ENCODE results near the gene PLOD3.
"Not testable (repeated sequence)": the region's sequence is repeated elsewhere in the genome, so short reads cannot be mapped to it uniquely, and the experiment has no call there.

Gene PLOD3, protein sequence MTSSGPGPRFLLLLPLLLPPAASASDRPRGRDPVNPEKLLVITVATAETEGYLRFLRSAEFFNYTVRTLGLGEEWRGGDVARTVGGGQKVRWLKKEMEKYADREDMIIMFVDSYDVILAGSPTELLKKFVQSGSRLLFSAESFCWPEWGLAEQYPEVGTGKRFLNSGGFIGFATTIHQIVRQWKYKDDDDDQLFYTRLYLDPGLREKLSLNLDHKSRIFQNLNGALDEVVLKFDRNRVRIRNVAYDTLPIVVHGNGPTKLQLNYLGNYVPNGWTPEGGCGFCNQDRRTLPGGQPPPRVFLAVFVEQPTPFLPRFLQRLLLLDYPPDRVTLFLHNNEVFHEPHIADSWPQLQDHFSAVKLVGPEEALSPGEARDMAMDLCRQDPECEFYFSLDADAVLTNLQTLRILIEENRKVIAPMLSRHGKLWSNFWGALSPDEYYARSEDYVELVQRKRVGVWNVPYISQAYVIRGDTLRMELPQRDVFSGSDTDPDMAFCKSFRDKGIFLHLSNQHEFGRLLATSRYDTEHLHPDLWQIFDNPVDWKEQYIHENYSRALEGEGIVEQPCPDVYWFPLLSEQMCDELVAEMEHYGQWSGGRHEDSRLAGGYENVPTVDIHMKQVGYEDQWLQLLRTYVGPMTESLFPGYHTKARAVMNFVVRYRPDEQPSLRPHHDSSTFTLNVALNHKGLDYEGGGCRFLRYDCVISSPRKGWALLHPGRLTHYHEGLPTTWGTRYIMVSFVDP

DNA sequence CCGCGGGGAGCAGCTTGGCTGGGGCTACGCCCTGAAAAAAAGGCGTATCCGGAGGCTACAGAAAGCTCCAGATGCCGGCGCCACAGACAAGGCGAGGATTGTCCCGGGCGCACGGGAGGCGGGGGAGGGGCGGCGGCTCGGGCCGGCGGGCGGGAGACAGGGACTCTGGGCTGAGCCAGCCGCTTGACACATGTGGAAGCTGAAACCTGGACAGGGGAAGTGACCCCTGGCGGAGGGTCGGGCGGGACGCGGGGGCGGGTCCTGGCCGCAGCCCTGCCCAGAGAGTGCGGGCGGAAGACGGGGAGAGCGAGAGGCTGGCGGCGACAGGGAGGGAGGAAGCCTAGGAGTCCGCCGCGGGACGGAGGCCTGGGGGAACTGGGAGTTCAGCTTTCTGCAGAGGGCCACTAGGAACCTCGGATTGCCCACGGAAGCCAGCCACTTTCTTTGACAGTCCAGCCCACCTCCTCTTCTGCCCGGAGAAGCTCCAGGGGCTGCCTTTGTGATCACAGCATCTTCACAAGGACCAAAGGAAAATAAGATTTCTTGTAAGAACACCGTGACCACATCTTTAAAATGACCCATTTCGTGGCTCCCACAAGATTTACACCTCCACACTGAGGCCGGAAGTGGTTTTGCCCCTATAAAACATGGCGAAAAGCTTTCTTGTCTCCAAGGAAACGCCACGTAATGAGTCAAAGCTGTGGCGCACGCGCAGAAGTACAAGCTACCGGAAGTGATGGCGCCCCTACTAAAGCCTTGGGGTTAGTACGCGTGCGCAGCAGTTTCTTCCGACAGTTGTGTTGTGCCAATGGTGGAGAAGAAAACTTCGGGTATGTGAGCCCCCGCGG is at the start of gene PLOD3, which contains the start of gene ZNHIT1:
Gene PLOD3 (minus strand): TSS at position 194 of the 848 bp plus-strand sequence. CDS start 307 bp downstream, outside the sequence.
Gene ZNHIT1 (plus strand): TSS at position 778 of the 848 bp plus-strand sequence. CDS start 31 bp downstream, at position 809.
- DNase-seq, result peak; percentile 97

DNA sequence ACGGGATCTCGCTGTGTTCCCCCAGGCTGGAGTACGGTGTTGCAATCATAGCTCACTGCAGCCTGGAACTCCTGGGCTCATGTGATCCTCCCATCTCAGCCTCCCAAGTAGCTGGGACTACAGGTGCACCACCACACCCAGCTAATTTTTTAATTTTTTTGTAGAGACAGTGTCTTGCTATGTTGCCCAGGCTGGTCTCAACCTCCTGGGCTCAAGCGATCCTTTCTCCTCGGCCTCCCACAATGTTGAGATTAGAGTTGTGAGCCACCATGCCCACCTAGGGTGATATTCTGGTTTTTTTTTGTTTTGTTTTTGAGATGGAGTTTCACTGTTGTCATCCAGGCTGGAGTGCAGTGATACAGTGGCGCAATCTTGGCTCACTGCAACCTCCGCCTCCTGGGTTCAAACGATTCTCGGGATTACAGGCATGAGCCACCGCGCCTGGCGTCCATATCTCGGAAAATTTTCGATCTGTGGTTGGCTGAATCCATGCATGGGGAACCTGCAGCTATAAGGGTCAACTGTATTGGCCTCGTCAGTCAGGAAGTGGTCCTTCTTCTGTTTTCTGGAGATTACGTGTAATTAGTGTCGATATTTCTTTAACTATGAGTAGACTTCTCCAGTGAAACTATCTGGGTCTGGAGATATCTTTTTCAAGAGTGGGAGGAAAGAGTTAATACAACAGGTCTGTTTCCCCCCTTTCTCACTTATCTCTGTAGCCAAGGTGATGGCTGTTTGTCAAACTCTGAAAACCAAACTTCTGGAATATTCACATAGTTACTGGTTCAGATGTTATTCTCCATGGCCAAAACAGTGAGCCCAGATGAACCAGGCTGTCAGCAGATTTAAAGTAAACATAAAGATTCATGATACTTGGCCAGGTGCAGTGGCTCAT is 48.5 kb upstream of the PLOD3 start:
- DNase-seq, result no peak

DNA sequence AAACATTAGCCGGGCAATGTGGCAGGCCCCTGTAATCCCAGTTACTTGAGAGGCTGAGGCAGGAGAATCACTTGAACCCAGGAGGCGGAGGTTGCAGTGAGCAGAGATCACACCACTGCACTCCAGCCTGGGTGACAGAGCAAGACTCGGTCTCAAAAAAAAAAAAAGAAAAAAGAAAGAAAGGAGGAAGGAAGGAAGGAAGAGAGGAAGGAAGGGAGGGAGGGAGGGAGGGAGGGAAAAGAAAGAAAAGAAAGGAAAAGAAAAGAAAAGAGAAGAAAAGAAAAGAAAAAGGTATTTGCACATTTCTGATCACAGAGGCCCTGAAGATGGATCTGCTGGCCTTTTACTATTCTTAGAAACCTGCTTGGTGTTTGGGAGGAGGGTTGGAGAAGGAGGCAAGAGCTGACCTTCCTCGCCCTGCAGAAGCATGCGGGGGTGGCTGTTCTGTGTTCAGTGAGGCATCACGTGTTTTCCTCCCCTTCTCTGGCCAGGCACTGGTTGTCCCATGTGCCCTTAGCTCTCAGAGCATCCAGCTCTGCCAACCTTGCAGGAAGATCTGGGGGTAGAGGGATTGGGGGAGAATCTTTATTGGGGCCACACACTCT is 46.8 kb upstream of the PLOD3 start:
- DNase-seq, result not testable (repeated sequence)

DNA sequence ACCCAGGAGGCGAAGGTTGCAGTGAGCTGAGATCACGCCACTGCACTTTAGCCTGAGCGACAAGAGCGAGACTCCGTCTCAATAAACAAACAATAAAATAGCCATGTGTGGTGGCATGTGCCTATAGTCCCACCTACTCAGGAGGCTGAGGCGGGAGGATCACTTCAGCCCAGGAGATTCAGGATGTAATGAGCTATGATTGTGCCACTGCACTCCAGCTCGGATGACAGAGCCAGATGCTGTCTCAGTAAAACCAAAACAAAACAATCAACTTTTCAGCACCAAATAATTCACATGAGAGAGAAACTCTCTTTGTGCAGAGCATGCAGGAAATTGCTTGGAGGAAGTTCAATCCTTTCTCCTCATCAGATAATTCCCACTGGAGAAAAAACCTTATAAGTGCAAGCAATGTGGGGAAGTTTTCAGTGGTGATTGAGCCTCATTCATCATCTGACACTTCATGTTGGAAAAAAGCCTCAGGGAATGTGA is 40.9 kb upstream of the PLOD3 start:
- DNase-seq, result no peak

DNA sequence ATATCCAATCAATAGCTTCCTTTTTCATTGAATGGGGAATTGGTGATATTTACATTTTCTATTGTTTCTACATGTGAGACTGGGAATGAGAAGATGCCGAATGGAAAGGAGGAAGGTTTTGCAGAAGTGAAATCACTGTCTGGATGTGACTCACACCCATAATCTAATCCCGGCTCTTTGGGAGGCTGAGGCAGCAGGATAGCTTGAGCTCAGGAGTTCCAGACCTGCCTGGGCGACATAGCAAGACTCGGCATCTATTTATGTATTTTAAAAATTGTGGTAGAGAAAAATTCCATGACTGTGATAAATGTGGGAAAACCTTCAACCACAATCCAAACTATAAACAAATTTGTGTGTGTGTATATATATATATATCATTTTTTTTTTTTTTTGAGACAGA is 38.4 kb upstream of the PLOD3 start:
- DNase-seq, result no peak

DNA sequence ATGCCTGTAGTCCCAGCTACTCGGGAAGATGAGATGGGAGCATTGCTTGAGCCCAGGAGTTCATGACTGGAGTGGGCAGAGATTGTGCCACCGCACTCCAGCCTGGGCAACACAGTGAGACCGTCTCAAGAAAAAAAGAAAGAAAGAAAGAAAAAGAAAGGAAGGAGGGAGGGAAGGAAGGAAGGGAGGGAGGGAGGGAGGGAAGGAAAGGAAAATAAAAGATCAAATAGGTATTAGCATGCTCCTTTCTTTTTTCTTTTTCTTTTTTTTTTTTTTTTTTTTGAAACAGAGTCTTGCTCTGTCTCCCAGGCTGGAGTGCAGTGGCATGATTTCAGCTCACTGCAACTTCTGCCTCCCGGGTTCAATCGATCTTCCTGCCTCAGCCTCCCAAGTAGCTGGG is 35.8 kb upstream of the PLOD3 start:
- not testable (repeated sequence) for DNase-seq

DNA sequence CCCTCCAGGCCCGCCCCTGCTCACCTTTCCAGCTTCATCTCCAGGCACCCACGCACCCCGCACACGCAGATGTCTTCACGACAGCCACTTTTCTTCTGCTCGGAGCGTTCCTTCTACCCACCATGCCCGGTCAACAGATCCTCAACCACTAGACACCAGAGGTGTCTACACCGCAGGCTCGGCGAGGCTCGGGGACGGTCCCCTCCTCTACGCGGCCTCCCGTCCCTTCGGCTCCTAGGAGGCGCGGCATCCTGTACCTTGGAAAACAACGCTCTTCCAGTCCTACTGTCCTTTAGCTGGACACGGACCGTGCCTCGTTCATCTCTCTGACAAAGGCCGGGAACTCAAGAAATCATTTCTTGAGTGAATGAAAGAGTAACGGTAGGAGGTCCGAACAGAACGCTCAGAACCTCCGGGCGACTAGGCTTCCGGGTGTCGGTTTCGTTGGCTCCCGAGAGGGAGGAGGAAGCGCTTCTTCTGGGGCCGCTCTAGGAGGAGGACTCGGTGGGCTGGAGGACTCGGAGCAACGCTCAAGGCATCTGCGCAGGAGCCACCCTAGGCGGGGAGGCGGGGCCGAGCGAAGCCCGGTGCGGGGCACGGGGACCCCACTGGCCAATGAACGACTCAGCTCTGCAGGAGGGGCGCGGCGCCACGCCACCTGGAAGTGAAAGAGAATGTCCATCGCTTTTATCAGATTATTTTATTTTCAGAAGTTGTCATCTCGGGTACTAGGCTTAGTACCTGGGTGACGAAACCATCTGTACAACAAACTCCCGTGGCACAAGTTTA is 34.7 kb upstream of the PLOD3 start:
- DNase-seq, result peak; percentile 99

DNA sequence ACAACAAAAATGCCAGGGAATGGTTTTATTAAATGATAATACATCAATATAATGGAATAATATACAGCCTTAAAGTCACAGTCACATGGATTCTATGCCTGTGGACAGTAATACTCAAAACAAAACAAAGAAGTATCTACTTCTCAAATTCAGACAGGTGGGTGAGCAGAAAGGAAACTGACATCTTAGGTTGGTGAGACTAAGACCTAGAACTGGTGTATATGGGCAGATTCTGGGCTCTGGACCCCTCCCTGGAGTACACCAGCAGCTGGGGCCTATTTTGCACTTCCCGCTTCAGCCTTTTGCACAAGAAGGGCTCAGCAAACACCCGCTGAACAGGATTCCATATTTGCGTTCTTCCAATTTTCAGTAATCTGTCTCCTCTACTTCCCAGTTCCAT is 32.9 kb upstream of the PLOD3 start:
- DNase-seq, result no peak

DNA sequence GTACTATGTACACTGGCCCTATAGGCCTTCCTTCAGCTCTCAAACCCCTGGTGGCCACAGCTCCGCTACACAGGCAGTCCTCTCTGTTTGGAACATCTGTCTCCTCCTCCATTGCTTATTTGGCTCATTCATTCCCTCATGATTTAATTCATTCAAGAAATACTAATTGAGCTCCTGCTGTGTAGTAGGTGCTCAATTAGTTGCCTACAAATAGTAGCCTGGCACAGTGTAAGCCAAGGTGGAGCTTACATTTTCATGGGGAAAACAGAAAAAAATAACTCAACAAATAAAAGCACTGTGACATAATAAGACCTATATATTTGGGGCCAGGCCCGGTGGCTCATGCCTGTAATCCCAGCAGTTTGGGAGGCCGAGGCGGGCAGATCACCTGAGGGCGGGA is 30.9 kb upstream of the PLOD3 start:
- no peak for DNase-seq

DNA sequence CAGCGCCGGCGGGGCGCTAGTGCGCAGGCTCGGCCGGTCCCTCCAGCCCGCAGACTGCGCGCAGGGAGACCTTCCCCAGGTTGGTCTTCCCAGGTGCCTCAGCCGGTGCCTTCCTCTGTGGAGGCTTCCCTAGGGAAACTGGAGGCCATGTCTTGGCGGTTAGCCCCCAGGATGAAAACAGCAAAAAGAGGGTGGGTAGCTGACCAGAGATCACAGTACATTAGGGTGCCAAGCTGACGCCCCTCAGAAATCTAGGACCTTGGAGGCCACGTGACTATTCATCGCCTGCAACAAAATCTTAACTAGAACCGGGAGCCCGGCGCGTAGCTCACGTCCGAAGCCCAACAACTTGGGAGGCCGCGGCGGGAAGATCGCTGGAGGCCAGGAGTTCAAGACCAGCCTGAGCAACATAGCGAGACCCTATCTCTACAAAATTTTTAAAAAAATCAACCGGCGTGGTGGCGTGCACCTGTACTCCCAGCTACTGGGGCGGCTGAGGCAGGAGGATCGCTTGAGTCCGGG is 27.8 kb upstream of the PLOD3 start:
- DNase-seq, result no peak

DNA sequence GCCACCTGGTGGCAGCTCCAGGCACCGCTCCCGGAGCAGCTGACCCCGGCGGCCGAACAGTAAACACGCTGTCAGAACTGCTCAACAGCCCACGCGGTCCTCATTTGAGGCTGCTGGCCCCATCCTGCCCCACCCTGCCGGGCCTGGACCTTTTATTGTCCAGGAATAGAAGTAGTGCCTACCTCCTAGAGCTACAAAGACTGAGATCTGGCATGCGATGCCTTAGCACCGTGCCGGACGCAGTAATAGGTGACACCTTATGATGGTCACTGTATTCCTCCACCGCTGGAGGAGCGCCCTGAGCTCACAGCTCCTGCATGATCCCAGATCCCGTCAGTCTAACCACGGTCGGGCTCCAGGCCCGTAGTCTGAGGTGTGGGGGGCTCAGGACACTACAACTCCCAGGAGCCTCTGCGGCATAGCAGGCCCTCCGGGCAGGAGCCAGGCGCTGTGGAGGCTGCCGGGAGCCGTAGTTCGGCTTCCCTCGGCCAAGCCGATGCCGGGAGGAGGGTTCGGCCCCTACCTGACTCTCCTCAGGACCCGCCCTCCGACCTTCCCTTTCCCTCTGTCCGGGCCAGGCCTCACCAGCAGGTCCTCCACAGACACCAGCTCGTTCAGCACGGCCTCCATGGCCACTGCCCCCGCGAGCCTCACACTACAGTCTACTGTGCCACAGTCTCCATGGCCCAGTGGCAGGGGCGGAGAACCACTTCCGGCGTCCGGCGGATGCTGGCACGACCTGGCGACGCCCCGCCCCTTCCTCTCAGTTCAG is 27.2 kb upstream of the PLOD3 start, which contains the start of gene FIS1:
Gene FIS1 (minus strand): TSS at position 707 of the 772 bp plus-strand sequence. CDS start 77 bp downstream, at position 630.
- DNase-seq, result peak; percentile 92

DNA sequence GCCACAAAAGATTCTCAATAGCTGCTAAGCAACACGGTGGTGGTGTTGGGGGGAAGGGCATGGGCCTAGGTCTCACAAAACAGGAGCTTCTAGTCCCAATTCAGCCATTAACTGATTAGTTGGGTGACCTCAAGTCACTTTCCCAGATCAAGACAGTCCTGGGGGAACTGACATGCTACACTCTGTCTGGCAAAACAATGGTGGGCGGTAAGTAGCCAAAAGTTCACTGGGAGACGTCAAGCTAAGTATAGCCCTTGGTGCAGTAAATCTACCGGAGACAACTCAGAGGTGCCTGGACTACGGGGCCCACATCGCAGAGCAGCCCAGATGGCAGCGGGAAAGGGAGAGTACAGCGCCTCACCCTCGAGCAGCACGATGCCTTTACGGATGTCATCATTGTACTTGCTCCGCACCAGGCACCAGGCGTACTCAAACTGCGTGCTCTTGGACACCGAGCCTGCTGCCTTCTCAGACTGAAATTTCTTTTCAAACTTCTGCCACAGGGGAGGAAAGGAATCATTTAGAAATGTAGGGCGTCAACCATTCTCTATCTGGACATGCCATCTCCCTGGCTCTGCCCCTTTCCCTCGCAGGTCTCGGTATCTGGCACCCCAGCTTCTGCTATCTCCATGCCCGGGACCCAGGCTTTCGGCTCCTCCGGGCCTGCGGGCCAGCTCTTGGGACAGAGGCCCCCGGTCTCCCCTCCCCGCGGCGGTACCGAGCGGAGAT is 26.4 kb upstream of the PLOD3 start:
- DNase-seq, result no peak

DNA sequence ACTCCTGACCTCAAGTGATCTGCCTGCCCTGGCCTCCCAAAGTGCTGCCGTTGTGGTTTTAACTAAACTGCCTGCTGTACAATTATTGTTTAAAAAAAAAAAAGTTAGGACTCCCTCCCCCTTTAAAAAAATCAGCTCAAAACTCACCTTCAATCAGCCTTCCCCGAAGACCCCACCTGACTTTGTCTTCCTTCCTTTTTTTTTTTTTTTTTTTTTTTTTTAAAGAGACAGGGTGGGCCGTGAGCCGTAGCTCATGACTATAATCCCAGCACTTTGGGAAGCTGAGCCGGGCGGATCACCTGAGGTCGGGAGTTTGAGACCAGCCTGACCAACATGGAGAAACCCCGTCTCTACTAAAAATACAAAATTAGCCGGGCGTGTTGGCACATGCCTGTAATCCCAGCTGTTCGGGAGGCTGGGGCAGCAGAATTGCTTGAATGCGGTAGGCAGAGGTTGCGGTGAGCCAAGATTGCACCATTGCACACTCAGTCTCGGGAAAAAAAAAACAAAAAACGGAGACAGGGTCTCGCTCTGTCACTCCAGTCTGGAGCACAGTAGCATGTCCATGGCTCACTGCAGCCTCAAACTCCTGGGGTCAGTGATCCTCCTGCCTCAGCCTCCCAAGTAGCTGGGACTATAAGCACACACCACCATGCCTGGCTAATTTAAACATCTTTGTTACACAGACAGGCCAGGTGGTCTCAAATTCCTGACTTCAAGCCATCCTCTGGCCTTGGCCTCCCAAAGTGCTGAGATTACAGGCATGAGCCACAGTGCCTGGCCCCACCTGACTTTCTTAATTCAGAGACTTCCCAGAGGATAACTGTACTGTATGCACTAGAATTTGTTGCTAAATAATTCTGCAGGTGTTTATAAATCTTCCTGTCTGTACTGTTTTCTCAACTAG is 24.3 kb upstream of the PLOD3 start:
- DNase-seq, result no peak

DNA sequence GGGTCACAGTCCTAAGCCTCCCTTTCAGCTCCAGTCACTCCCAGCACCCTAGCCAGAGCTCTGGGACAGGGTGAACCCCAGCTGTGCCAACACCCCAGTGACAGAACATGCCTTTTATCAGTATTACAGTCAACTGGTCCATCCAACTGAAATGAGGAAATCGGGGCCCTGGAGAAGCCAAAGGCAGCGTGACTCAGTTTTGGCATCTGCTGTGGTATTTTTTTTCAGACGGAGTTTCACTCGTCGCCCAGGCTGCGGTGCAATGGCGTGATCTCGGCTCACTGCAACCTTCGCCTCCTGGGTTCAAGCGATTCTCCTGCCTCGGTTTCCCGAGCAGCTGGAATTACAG is 23.6 kb upstream of the PLOD3 start:
- DNase-seq, result no peak

DNA sequence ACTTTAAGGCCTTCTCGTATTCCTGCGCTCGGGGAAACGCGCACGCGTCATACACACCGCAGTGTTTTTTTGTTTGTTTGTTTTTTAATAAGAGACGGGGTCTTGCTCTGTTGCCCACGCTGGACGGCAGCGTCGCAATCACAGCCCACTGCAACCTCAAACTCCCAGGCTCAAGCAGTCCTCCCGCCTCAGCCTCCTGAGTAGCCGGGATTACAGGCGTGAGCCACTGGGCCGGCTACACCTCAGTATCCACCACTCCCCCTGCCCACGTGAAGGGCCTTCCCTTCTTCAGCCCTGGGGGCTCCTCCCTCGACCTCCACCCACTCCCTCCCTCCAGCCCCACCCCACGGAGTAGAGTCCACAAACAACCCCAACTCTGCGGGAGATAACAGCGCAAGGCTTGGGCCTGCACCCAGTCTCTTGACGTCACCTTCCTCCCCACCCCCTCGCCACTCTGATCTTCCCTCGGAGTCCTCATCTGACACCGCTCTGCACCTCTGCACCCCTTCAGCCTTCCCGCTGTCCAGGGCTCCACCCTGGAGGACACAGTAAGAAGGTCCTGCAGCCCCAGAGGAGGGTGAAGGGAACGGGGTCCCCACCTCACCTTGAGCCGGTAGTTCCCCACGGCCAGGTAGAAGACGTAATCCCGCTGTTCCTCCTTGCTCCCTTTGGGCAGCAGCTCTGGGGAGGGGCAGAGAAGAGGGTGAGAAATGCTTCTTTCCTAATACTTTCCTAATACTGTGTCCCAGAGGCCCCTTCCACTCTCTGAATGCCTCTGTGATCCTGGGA is 23.0 kb upstream of the PLOD3 start:
- no peak for DNase-seq

DNA sequence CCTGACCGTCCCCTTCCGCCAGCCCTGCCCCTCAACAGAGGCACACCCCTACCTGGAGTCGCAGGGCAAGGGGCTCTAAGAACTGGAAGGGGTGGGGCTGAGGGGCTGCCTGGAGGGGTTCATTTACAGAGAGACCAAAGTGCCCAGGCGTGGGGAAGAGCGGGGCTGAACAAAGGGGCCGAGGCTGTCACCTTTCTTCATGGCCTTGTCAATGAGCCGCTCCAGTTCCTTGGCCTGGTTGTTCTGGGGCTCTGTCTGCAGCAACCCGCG is 22.5 kb upstream of the PLOD3 start:
- DNase-seq, result no peak
